Stimulated activated naive B cell treated with anti-CD40 and anti-IgM and Interleukin-4, amounts not matched to agents 10 μg/mL and 1 μg/mL and 100 μg/mL, for 72 hours (primary cell): Measurements from ENCODE around the gene MACROD2.

ENCODE experiments used
- ATAC-seq, 2 donors: fragments of 150-1000 bp; cut with Tn5 transposase; replicated peaks; 2 replicates each; pipeline ENCODE4 v1.10.0; 2021; ENCODE audit warnings: moderate library complexity in 1 of 2
- DNase-seq: peaks from one replicate; pipeline ENCODE4 v3.0.0; 2021
- H3K27ac Mint-ChIP-seq: one replicate; pipeline ENCODE4 v1.8.0; 2022; ENCODE audit warnings: mild to moderate bottlenecking, mixed read lengths
- H3K27me3 Mint-ChIP-seq, 2 donors: one replicate each; pipeline ENCODE4 v1.8.0; 2022; ENCODE audit warnings: mixed read lengths in 2 of 2
- H3K36me3 Mint-ChIP-seq, 2 donors: one replicate each; pipeline ENCODE4 v1.8.0; 2022; ENCODE audit warnings: mixed read lengths in 2 of 2, mild to moderate bottlenecking in 1 of 2
- H3K4me1 Mint-ChIP-seq, 2 donors: one replicate each; pipeline ENCODE4 v1.8.0; 2022; ENCODE audit warnings: mixed read lengths in 2 of 2, mild to moderate bottlenecking in 1 of 2
- H3K4me3 Mint-ChIP-seq, 2 donors: one replicate each; pipeline ENCODE4 v1.8.0; 2022; ENCODE audit warnings: mild to moderate bottlenecking in 2 of 2, mixed read lengths in 2 of 2, moderate library complexity in 1 of 2
- H3K9me3 Mint-ChIP-seq, 2 donors: one replicate each; pipeline ENCODE4 v1.8.0; 2022; ENCODE audit warnings: mixed read lengths in 2 of 2, mild to moderate bottlenecking in 1 of 2

Gene MACROD2

DNA sequence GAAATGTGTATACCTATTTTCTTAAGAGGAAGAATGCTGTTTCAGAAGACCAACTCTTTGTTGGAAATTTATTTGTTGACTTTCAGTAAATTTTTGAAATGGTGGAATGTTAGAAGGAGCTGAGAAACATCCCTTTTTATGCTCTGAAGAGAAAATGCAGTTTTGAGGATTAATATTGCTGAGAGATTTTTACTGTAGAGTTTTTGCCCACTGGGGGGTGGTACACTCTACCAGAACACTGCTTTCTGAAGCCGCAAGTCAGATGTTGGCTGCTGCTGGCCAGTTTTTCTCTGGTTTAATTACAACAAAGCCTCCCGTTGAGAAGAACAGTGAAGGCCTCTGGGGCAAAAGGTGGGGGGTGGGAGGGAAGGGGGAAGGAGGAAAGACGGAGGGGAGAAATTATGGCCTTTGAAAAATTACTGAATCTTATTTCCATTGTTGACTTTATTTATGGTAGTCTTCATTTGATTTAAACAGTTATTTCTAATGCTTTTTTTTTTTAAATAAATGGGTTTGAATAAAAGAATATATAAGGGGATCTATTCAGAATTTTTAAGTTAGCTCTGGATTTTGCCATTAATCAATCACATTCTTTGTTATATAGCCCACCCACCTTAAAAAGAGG lies 339.1 kb downstream of the MACROD2 start:
- H3K9me3 Mint-ChIP-seq: no peaks in the 10 kb centered on the region
- DNase-seq (no peak), ATAC-seq (no peak)

GRCh38 chr20:14335052-14335451 lies 339.7 kb downstream of the MACROD2 start:
- no peaks in the 10 kb centered on the region for H3K36me3 Mint-ChIP-seq

More for the DNA sequence above, 339.1 kb downstream of the MACROD2 start:
- Mint-ChIP-seq H3K27ac (no peak overlapping the region), H3K4me3 (no peak overlapping the region), H3K27me3 (peaks cover 4 to 9% of the 10 kb centered on the region in 2 donors), H3K36me3 (no peaks in the 10 kb centered on the region), H3K4me1 (peaks cover 3 to 6% of the 10 kb centered on the region in 2 donors)

GRCh38 chr20:14336686-14337085 lies 341.4 kb downstream of the MACROD2 start:
- peaks cover 3 to 6% of the 10 kb centered on the region in 2 donors for H3K4me1 Mint-ChIP-seq
- no peak for ATAC-seq
- no peak for DNase-seq

More at GRCh38 chr20:14335052-14335451, 339.7 kb downstream of the MACROD2 start:
- Mint-ChIP-seq H3K4me1 (peaks cover 3 to 6% of the 10 kb centered on the region in 2 donors), H3K27ac (no peak overlapping the region), H3K27me3 (peaks cover 4 to 9% of the 10 kb centered on the region in 2 donors), H3K4me3 (no peak overlapping the region), H3K9me3 (no peaks in the 10 kb centered on the region)
- DNase-seq: no peak
- no peak for ATAC-seq

GRCh38 chr20:14337400-14338171 lies 342.3 kb downstream of the MACROD2 start, which contains the start of gene FLRT3:
Gene FLRT3 (minus strand): TSS chr20:14337612. CDS start chr20:14327506, 10,106 bp downstream.
- Mint-ChIP-seq H3K27ac (no peak within 1 kb of the TSS), H3K4me1 (peaks cover 3 to 6% of the 10 kb centered on the region in 2 donors), H3K4me3 (peak within 1 kb of the TSS; percentile 36 to 51), H3K27me3 (peaks cover 4 to 9% of the 10 kb centered on the region in 2 donors), H3K36me3 (no peaks in the 10 kb centered on the region), H3K9me3 (no peaks in the 10 kb centered on the region)
- DNase-seq (peak; percentile 26), ATAC-seq (peak; percentile 94 to 95)

More at GRCh38 chr20:14336686-14337085, 341.4 kb downstream of the MACROD2 start:
- H3K36me3 Mint-ChIP-seq: no peaks in the 10 kb centered on the region
- H3K27me3 Mint-ChIP-seq: peaks cover 4 to 9% of the 10 kb centered on the region in 2 donors
- no peak overlapping the region for H3K4me3 Mint-ChIP-seq
- H3K27ac Mint-ChIP-seq: no peak overlapping the region
- no peaks in the 10 kb centered on the region for H3K9me3 Mint-ChIP-seq

GRCh38 chr20:14341801-14342200 lies 346.5 kb downstream of the MACROD2 start:
- Mint-ChIP-seq H3K4me3 (no peak overlapping the region), H3K27me3 (peaks cover 4 to 5% of the 10 kb centered on the region in 2 donors), H3K4me1 (peaks cover 3 to 6% of the 10 kb centered on the region in 2 donors), H3K36me3 (no peaks in the 10 kb centered on the region), H3K9me3 (no peaks in the 10 kb centered on the region), H3K27ac (no peak overlapping the region)
- no peak for ATAC-seq
- DNase-seq: no peak

GRCh38 chr20:14342918-14343317 lies 347.6 kb downstream of the MACROD2 start:
- Mint-ChIP-seq H3K27ac (no peak overlapping the region), H3K9me3 (no peaks in the 10 kb centered on the region), H3K4me3 (no peak overlapping the region), H3K27me3 (no peaks in the 10 kb centered on the region), H3K4me1 (no peaks in the 10 kb centered on the region), H3K36me3 (no peaks in the 10 kb centered on the region)
- ATAC-seq (no peak), DNase-seq (no peak)

GRCh38 chr20:14343491-14344065 lies 348.3 kb downstream of the MACROD2 start:
- H3K4me1 Mint-ChIP-seq: no peaks in the 10 kb centered on the region
- DNase-seq (no peak), ATAC-seq (no peak)
- H3K4me3 Mint-ChIP-seq: no peak overlapping the region
- no peaks in the 10 kb centered on the region for H3K27me3 Mint-ChIP-seq
- no peak overlapping the region for H3K27ac Mint-ChIP-seq
- no peaks in the 10 kb centered on the region for H3K36me3 Mint-ChIP-seq
- H3K9me3 Mint-ChIP-seq: no peaks in the 10 kb centered on the region

DNA sequence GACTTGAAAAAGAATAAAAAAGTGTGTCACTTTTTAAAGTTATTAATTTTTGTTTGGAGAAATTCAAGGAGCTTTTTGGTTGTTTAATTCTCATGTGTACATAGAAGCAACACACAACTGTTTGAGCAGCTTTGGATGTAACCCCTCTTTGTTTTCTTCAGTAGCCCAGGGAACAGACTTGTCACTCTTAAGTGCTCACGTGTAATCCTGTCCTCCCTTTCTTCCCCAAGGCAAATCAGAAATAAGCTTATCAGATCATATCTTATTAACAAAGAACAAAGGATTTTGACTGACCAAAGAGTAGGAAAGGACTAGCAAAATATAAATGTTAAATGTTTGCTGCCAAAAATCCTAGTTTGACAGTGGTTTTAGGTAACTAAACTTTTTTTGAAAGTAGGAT lies 349.4 kb downstream of the MACROD2 start:
- Mint-ChIP-seq H3K27me3 (no peaks in the 10 kb centered on the region), H3K27ac (no peak overlapping the region), H3K4me3 (no peak overlapping the region), H3K9me3 (no peaks in the 10 kb centered on the region), H3K36me3 (no peaks in the 10 kb centered on the region), H3K4me1 (no peaks in the 10 kb centered on the region)
- ATAC-seq: no peak
- no peak for DNase-seq

DNA sequence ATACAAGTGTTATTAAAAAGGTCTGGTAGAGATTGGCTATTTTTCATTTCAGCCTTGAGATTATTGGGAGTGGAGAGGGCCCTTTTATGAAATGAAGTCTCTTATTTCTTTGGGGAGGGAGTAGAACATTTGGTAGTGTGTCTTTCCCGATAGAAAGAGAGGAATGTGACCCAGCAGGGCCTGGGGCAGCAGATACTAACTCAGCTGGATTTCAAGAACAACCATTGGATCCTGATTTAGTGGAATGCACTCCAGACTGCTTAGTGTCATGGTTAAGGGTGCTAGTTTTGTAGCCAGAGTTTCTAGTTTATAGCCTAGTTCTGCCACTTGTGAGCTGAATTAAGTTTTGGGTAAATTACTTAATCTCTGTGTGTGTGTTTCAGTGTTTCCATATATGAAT lies 360.5 kb downstream of the MACROD2 start:
- H3K36me3 Mint-ChIP-seq: no peaks in the 10 kb centered on the region
- H3K27ac Mint-ChIP-seq: no peak overlapping the region
- ATAC-seq: no peak
- H3K27me3 Mint-ChIP-seq: no peaks in the 10 kb centered on the region
- H3K9me3 Mint-ChIP-seq: peaks cover 0 to 2% of the 10 kb centered on the region in 2 donors
- H3K4me3 Mint-ChIP-seq: no peak overlapping the region
- no peak for DNase-seq
- no peaks in the 10 kb centered on the region for H3K4me1 Mint-ChIP-seq

- H3K4me1 Mint-ChIP-seq: no peaks in the 10 kb centered on the region
- H3K27ac Mint-ChIP-seq: no peak overlapping the region
- ATAC-seq (no peak), DNase-seq (no peak)
- H3K27me3 Mint-ChIP-seq: no peaks in the 10 kb centered on the region
- peaks cover 4 to 7% of the 10 kb centered on the region in 2 donors for H3K9me3 Mint-ChIP-seq
- H3K4me3 Mint-ChIP-seq: no peak overlapping the region
- no peaks in the 10 kb centered on the region for H3K36me3 Mint-ChIP-seq
These were observed 365.1 kb downstream of the MACROD2 start for GRCh38 chr20:14360416-14360815.

DNA sequence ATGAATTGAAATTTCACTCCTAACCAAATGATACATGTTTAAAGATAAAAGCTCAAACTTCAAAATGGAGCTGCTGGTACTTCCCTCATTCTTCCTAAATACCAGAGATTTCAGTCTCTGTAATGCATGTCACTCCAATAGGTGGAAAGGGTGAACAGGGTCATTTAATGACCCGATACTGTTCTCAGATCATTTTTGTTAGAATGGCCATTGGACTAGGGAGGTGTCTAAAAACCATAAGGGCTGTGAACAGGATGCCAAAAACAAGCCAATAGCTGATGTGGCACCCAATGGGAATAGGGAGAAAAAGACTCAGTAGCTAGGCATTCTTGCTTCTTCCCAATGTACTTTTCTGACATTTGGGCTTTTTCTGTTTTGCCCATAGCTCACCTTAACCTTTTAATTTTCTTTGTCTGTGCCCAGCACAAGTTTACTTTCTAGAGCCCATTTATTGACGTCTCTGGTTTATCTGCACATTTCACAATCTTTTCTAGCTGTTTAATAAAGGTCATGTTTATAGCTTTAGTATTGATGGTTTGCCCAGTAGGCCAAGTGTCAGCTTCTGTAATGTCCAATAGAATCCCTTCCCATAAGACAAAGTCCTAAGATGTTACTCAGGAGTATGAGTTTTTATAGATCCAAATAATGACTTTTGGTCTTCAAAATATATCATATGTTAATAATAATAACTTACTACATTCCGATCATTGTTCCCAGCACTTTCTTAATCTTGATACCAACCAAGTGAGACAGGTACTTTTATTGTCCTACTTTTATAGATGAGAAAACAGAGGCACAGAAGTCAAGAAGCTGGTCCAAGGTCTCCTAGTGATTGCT lies 366.4 kb downstream of the MACROD2 start:
- Mint-ChIP-seq H3K4me1 (no peaks in the 10 kb centered on the region), H3K4me3 (no peak overlapping the region), H3K27me3 (no peaks in the 10 kb centered on the region), H3K27ac (no peak overlapping the region), H3K36me3 (no peaks in the 10 kb centered on the region), H3K9me3 (peaks cover 4 to 12% of the 10 kb centered on the region in 2 donors)
- DNase-seq (no peak), ATAC-seq (no peak)

- Mint-ChIP-seq H3K4me3 (no peak overlapping the region), H3K4me1 (no peaks in the 10 kb centered on the region), H3K27ac (no peak overlapping the region), H3K9me3 (no peaks in the 10 kb centered on the region), H3K27me3 (peaks cover 4% of the 10 kb centered on the region in 2 donors), H3K36me3 (no peaks in the 10 kb centered on the region)
- DNase-seq: no peak
- no peak for ATAC-seq
These were observed 378.9 kb downstream of the MACROD2 start for GRCh38 chr20:14374196-14374595.

GRCh38 chr20:14375416-14375985 lies 380.2 kb downstream of the MACROD2 start:
- ATAC-seq: no peak
- Mint-ChIP-seq H3K27me3 (peaks cover 4% of the 10 kb centered on the region in 2 donors), H3K9me3 (no peaks in the 10 kb centered on the region)

GRCh38 chr20:14378326-14378725 lies 383.0 kb downstream of the MACROD2 start:
- DNase-seq (no peak), ATAC-seq (no peak)
- Mint-ChIP-seq H3K4me3 (no peak overlapping the region), H3K4me1 (no peaks in the 10 kb centered on the region), H3K27me3 (peaks cover 4% of the 10 kb centered on the region in 2 donors), H3K9me3 (no peaks in the 10 kb centered on the region), H3K27ac (no peak overlapping the region), H3K36me3 (no peaks in the 10 kb centered on the region)

More at GRCh38 chr20:14375416-14375985, 380.2 kb downstream of the MACROD2 start:
- no peaks in the 10 kb centered on the region for H3K4me1 Mint-ChIP-seq
- no peak overlapping the region for H3K4me3 Mint-ChIP-seq
- DNase-seq: no peak
- H3K36me3 Mint-ChIP-seq: no peaks in the 10 kb centered on the region
- H3K27ac Mint-ChIP-seq: no peak overlapping the region
